Measurements from ENCODE around the gene CDT1. TPM values are rescaled to one million over a fixed set of nuclear protein-coding genes. Genes with fewer than 3 reads are reported as not detected.

The CDT1 gene
- total and polyA plus RNA-seq, 2 experiments from 2014 or later = 5.1 to 5.2 TPM

DNA sequence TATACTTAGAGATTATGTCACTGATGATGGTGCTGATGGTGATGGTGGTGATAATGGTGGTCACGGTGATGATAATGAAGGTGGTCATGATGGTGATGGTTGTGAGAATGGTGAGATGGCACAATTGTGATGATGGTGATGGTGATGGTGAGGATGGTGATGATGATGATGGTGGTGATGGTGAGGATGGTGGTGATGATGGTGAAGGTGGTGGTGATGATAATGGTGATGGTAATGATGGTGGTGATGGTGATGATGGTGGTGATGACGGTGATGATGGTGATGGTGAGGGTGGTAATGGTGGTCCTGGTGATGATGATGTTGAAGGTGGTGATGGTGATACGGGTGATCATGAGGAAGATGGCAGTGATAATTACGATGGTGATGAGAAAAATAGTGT lies 5.5 kb upstream of the CDT1 start:
- Histone ChIP-seq H3K4me1 (ENCODE audit: insufficient read depth) (no peaks in the 10 kb centered on the region), H4K20me1 (ENCODE audit: insufficient read depth, poor library complexity, severe bottlenecking) (no peaks in the 10 kb centered on the region), H3K4me2 (no peak overlapping the region), H3K4me3 (no peak overlapping the region), H3K9me2 (replicated peaks; ENCODE audit: insufficient read depth) (no peaks in the 10 kb centered on the region), H3K9me3 (ENCODE audit: low read depth) (no peaks in the 10 kb centered on the region), H3K36me3 (replicated peaks; ENCODE audit: insufficient read depth, low read depth) (no peaks in the 10 kb centered on the region), H3K27ac (no peak overlapping the region), H3K79me2 (no peaks in the 10 kb centered on the region), H3K27me3 (no peaks in the 10 kb centered on the region), H2AFZ (no peak overlapping the region)
- 83% methylated on average over 4 of the region's 4 CpGs for WGBS (ENCODE audit: low lambda C conversion rate, missing lambda C conversion rate)
- no peak for DNase-seq (ENCODE audit: low spot score)
- TF ChIP-seq, protein P1, sequence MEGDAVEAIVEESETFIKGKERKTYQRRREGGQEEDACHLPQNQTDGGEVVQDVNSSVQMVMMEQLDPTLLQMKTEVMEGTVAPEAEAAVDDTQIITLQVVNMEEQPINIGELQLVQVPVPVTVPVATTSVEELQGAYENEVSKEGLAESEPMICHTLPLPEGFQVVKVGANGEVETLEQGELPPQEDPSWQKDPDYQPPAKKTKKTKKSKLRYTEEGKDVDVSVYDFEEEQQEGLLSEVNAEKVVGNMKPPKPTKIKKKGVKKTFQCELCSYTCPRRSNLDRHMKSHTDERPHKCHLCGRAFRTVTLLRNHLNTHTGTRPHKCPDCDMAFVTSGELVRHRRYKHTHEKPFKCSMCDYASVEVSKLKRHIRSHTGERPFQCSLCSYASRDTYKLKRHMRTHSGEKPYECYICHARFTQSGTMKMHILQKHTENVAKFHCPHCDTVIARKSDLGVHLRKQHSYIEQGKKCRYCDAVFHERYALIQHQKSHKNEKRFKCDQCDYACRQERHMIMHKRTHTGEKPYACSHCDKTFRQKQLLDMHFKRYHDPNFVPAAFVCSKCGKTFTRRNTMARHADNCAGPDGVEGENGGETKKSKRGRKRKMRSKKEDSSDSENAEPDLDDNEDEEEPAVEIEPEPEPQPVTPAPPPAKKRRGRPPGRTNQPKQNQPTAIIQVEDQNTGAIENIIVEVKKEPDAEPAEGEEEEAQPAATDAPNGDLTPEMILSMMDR (IDR thresholded peaks at IDR 0.05; ENCODE audit: poor library complexity) = no peak
- no peak for TF ChIP-seq EZH2 (IDR thresholded peaks at IDR 0.05; ENCODE audit: borderline replicate concordance)
- TF ChIP-seq EZH2phosphoT487 (IDR thresholded peaks at IDR 0.05; ENCODE audit: low read depth, severe bottlenecking, unreplicated experiment) = no peak

DNA sequence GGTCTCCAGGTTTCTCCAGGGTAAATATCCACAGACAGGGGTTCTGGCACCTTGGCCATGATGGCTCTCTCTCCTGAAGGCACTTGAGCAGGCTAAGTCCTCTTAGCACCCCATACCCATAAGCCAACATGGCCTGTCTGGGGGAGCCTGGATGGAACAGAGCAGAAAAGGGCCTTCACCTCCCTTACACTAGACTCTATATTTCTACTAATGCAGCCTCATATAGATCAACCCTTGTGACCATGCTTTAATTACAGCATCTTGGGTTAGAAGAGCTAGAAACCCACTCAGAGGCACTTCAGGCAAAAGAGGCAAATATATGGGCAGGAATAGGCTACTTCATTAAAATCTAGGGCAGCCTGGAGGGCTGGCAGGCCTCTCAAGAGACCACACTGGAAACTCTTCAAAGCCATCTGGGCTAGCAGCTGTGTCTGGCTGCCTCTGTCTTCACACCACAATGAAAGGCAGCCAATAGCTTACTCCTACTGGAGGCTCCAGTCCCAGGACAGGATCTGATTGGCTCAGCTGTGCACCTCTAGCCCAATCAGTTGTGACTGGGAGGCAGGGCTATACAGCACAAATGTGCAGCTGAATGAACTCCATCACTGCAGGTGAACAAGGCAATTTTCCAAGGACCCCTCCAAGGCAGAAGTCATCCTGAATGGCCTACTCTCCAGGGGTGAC lies 4.7 kb upstream of the CDT1 start:
- H2AFZ ChIP-seq = no peak overlapping the region
- no peaks in the 10 kb centered on the region for H4K20me1 ChIP-seq (ENCODE audit: insufficient read depth, poor library complexity, severe bottlenecking)
- peaks cover under 1% of the 10 kb centered on the region for H3K4me1 ChIP-seq (ENCODE audit: insufficient read depth)
- TF ChIP-seq, protein P1 (IDR thresholded peaks at IDR 0.05; ENCODE audit: poor library complexity) = no peak
- TF ChIP-seq EZH2 (IDR thresholded peaks at IDR 0.05; ENCODE audit: borderline replicate concordance) = no peak
- TF ChIP-seq EZH2phosphoT487 (IDR thresholded peaks at IDR 0.05; ENCODE audit: low read depth, severe bottlenecking, unreplicated experiment) = no peak
- H3K36me3 ChIP-seq (replicated peaks; ENCODE audit: insufficient read depth, low read depth) = no peaks in the 10 kb centered on the region
- H3K27me3 ChIP-seq = no peaks in the 10 kb centered on the region
- no peak overlapping the region for H3K27ac ChIP-seq
- no peaks in the 10 kb centered on the region for H3K9me2 ChIP-seq (replicated peaks; ENCODE audit: insufficient read depth)
- H3K9me3 ChIP-seq (ENCODE audit: low read depth) = no peaks in the 10 kb centered on the region
- peaks cover 1% of the 10 kb centered on the region for H3K79me2 ChIP-seq
- H3K4me2 ChIP-seq = no peak overlapping the region
- DNase-seq (ENCODE audit: low spot score) = no peak
- no peak overlapping the region for H3K4me3 ChIP-seq

DNA sequence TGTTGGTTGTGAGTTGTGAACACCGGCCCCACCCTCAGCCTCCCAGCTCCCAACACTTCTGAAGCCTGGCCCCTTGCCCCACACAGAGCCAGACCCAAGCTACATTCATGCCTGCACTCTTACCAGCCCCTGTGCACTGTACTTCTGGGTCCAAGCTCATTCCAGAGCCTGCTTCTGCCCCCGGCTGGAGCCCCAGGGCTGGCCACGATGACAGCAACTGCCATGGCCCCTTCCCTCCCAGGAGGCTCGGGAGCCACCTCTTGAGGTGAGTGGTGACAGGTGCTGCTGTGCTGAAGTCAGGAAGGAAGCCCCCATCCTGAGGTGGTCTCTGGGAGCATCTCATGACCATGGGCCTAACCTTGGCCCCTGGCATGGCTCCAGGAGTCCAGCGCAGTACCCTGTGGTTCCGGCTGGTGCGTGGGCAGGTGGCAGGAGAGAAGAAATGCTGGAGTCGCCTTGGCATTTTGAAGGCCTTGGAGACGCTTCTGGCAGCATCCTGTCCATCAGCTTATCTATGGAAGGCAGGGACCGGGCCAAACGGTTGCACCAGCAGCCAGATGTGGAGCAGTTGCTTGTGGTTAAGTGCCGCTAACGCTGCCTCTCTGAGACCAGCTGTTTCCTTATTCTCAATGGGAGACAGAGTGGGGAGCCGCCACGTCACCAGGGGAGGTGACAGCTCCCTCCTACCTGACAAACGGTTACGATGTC lies 3.9 kb upstream of the CDT1 start:
- Histone ChIP-seq H2AFZ (no peak overlapping the region), H3K4me1 (ENCODE audit: insufficient read depth) (peaks cover 8% of the 10 kb centered on the region), H3K9me3 (ENCODE audit: low read depth) (no peaks in the 10 kb centered on the region), H3K27ac (no peak overlapping the region), H3K4me2 (no peak overlapping the region), H4K20me1 (ENCODE audit: insufficient read depth, poor library complexity, severe bottlenecking) (no peaks in the 10 kb centered on the region), H3K4me3 (no peak overlapping the region), H3K27me3 (no peaks in the 10 kb centered on the region), H3K36me3 (replicated peaks; ENCODE audit: insufficient read depth, low read depth) (no peaks in the 10 kb centered on the region), H3K79me2 (peaks cover 8% of the 10 kb centered on the region), H3K9me2 (replicated peaks; ENCODE audit: insufficient read depth) (no peaks in the 10 kb centered on the region)
- DNase-seq (ENCODE audit: low spot score) = no peak
- WGBS (ENCODE audit: low lambda C conversion rate, missing lambda C conversion rate) = 87% methylated on average over 17 of the region's 17 CpGs
- TF ChIP-seq, protein P1 (IDR thresholded peaks at IDR 0.05; ENCODE audit: poor library complexity) = no peak
- TF ChIP-seq EZH2 (IDR thresholded peaks at IDR 0.05; ENCODE audit: borderline replicate concordance) (no peak), EZH2phosphoT487 (IDR thresholded peaks at IDR 0.05; ENCODE audit: low read depth, severe bottlenecking, unreplicated experiment) (no peak)
